Natural killer cell (primary cell): ENCODE results near the gene LRCH3. TPM values are rescaled to one million over a fixed set of nuclear protein-coding genes. Genes with fewer than 3 reads are reported as not detected.

Experiments used
- ATAC-seq, 3 donors: fragments of 150-1000 bp in 2 of 3; fragments of 200-7000 bp in 1 of 3; cut with Tn5 transposase; 1 replicate in 1 of 3; 2 replicates in 2 of 3; pipeline ENCODE4 v1.10.0; 2021; ENCODE audit warnings: mild to moderate bottlenecking in 2 of 3, moderate library complexity in 2 of 3
- DNase-seq, 2 donors: peaks; one replicate each; pipeline versions ENCODE4 v3.0.0 to v3.0.0-alpha.2; 2013 to 2021; ENCODE audit warnings: mixed read lengths in 1 of 2
- H3K27ac ChIP-seq: one replicate; pipeline ENCODE4 v1.5.1; 2013; ENCODE audit warnings: mild to moderate bottlenecking, low read length
- H3K27me3 ChIP-seq: one replicate; pipeline ENCODE4 v1.6.1; 2013; ENCODE audit warnings: low read length; ENCODE audit not compliant: control insufficient read depth, insufficient read depth
- H3K36me3 ChIP-seq: one replicate; pipeline ENCODE4 v1.6.1; 2013; ENCODE audit warnings: low read length; ENCODE audit not compliant: control insufficient read depth, insufficient read depth
- H3K4me1 ChIP-seq: one replicate; pipeline ENCODE4 v1.6.1; 2013; ENCODE audit warnings: low read length; ENCODE audit not compliant: control insufficient read depth, insufficient read depth
- H3K4me3 ChIP-seq: one replicate; pipeline ENCODE4 v1.5.1; 2013; ENCODE audit warnings: low read length
- H3K9me3 ChIP-seq: one replicate; pipeline ENCODE4 v1.6.1; 2013; ENCODE audit warnings: low read length; ENCODE audit not compliant: control insufficient read depth, insufficient read depth
- H3K27ac Mint-ChIP-seq, 2 donors: one replicate each; pipeline ENCODE4 v1.8.0; 2022; ENCODE audit warnings: mild to moderate bottlenecking in 2 of 2, mixed read lengths in 2 of 2, moderate library complexity in 1 of 2
- H3K27me3 Mint-ChIP-seq, 2 donors: one replicate each; pipeline ENCODE4 v1.8.0; 2022; ENCODE audit warnings: low read depth in 2 of 2, mixed read lengths in 2 of 2
- H3K36me3 Mint-ChIP-seq: one replicate; pipeline ENCODE4 v1.8.0; 2022; ENCODE audit warnings: mixed read lengths
- H3K4me1 Mint-ChIP-seq, 2 donors: one replicate each; pipeline ENCODE4 v1.8.0; 2022; ENCODE audit warnings: mixed read lengths in 2 of 2
- H3K4me3 Mint-ChIP-seq: one replicate; pipeline ENCODE4 v1.8.0; 2022; ENCODE audit warnings: mild to moderate bottlenecking, moderate library complexity, mixed read lengths
- H3K9me3 Mint-ChIP-seq, 2 donors: one replicate each; pipeline ENCODE4 v1.8.0; 2022; ENCODE audit warnings: mixed read lengths in 2 of 2
- WGBS: methylation state at CpG from one replicate; pipeline ENCODE4 v1.1.7; 2013; ENCODE audit warnings: missing lambda C conversion rate; ENCODE audit not compliant: insufficient coverage; 5-methylcytosine and 5-hydroxymethylcytosine counted together
- intact Hi-C: fragments of 100-400 bp; cut with micrococcal nuclease; formaldehyde crosslinking; loops from one replicate; pipeline ENCODE4 v1.14.2; 2022
- total RNA-seq, 4 donors: library from RNA; stranded (reverse); fragments of 120-200 nt in 1 of 4; gene quantifications; one replicate each; pipeline versions ENCODE4 v1.2.3 to v1.2.4, GENCODE V29; 2013 to 2022
- TF ChIP-seq, protein P1 (sequence below): fragments of 200-600 bp; IDR thresholded peaks from one replicate; pipeline ENCODE4 v1.8.0; 2022; ENCODE audit warnings: antibody characterized with exemption

Gene LRCH3
- total RNA-seq, 3 donors from 2014 or later (not counting 1 experiment from before 2014, with no cell fraction given) = 68.1 to 90.5 (median 90.3) TPM

DNA sequence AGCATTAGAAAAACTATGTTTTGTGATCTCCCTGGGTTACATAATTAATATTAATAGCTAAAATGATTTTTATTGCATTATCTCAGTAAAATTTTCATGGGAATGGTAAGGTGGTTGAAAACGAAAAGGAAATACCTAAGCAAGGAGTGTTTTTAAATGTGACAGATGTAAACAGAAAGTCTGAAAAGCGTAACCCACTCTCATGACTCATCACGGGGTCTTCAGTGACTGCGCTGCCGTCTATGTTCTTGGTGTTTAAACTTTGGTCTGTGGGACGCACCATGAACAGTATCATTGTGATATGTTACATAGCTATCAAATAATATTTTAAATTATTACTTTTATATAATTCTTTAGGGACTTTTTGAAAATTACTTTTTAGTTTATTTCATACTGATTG is 19.8 kb downstream of the LRCH3 start:
- Histone ChIP-seq H3K9me3 (no peaks in the 10 kb centered on the region), H3K4me3 (no peak overlapping the region), H3K36me3 (peaks cover under 1% of the 10 kb centered on the region), H3K4me1 (no peaks in the 10 kb centered on the region), H3K27ac (no peak overlapping the region), H3K27me3 (no peaks in the 10 kb centered on the region)
- WGBS = 94% methylated on average over 2 of the region's 6 CpGs
- TF ChIP-seq, protein P1, sequence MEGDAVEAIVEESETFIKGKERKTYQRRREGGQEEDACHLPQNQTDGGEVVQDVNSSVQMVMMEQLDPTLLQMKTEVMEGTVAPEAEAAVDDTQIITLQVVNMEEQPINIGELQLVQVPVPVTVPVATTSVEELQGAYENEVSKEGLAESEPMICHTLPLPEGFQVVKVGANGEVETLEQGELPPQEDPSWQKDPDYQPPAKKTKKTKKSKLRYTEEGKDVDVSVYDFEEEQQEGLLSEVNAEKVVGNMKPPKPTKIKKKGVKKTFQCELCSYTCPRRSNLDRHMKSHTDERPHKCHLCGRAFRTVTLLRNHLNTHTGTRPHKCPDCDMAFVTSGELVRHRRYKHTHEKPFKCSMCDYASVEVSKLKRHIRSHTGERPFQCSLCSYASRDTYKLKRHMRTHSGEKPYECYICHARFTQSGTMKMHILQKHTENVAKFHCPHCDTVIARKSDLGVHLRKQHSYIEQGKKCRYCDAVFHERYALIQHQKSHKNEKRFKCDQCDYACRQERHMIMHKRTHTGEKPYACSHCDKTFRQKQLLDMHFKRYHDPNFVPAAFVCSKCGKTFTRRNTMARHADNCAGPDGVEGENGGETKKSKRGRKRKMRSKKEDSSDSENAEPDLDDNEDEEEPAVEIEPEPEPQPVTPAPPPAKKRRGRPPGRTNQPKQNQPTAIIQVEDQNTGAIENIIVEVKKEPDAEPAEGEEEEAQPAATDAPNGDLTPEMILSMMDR = no peak
- no peak overlapping the region for H3K4me3 Mint-ChIP-seq
- peaks cover 35 to 36% of the 10 kb centered on the region in 2 donors for H3K4me1 Mint-ChIP-seq
- DNase-seq (no peak), ATAC-seq (no peak)
- no peaks in the 10 kb centered on the region for H3K9me3 Mint-ChIP-seq
- H3K36me3 Mint-ChIP-seq = no peaks in the 10 kb centered on the region
- H3K27me3 Mint-ChIP-seq = no peaks in the 10 kb centered on the region
- intact Hi-C loops = no loop called here
- H3K27ac Mint-ChIP-seq = no peak overlapping the region

DNA sequence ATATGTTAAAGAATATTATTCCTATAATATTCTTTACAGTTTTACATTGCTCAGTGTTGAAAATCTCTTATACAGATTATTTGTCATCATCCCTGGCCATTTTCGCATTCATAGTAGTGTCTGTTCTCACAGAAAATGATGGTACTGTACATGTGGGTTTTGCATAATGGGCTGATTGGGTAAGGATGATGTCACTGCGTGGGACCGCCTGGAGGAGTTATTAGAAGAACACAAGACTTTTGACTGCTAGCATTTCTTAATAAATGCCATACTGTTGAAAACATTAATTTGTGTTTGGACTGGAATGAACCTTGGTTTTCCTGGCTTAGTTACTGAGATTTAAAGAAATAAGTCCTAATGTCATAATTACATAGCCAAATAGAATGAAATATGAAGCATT is 20.3 kb downstream of the LRCH3 start:
- TF ChIP-seq, protein P1 = no peak
- H3K9me3 Mint-ChIP-seq = no peaks in the 10 kb centered on the region
- intact Hi-C loops = no loop called here
- peaks cover 35 to 36% of the 10 kb centered on the region in 2 donors for H3K4me1 Mint-ChIP-seq
- Histone ChIP-seq H3K36me3 (peaks cover 2% of the 10 kb centered on the region), H3K4me3 (no peak overlapping the region), H3K4me1 (no peaks in the 10 kb centered on the region), H3K27me3 (no peaks in the 10 kb centered on the region), H3K27ac (no peak overlapping the region), H3K9me3 (no peaks in the 10 kb centered on the region)
- no peaks in the 10 kb centered on the region for H3K36me3 Mint-ChIP-seq
- DNase-seq (no peak), ATAC-seq (no peak)
- peak overlapping the region; percentile 8 to 20 for H3K27ac Mint-ChIP-seq
- H3K4me3 Mint-ChIP-seq = no peak overlapping the region
- no peaks in the 10 kb centered on the region for H3K27me3 Mint-ChIP-seq
- WGBS = 95% methylated on average over 2 of the region's 3 CpGs

DNA sequence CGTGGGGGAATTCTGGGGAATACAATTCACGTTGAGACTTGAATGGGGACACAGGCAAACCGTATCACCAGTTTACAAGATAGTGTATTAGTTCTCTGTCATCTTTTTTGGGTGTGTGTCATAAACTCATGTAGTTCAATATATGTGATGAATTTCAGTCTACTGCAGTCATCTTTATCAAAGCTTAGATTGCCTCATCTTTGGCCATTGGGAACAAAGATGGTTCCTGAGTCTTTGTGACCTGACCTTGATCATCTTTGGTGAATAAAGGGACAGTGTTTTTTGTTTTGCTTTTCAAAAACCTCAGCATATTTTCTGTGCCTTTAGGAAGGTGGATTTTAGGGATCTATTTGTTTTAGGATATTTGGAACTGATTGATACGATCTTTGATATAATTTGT is 23.3 kb downstream of the LRCH3 start:
- Histone ChIP-seq H3K27ac (no peak overlapping the region), H3K36me3 (peaks cover 2% of the 10 kb centered on the region), H3K4me1 (no peaks in the 10 kb centered on the region), H3K9me3 (no peaks in the 10 kb centered on the region), H3K27me3 (no peaks in the 10 kb centered on the region), H3K4me3 (no peak overlapping the region)
- Mint-ChIP-seq H3K27ac (peak overlapping the region in 1 of 2 donors; percentile 9), H3K9me3 (no peaks in the 10 kb centered on the region), H3K27me3 (no peaks in the 10 kb centered on the region), H3K4me1 (peaks cover 14% of the 10 kb centered on the region in 2 donors), H3K4me3 (no peak overlapping the region), H3K36me3 (no peaks in the 10 kb centered on the region)
- WGBS = 95% methylated on average over 3 of the region's 4 CpGs
- TF ChIP-seq, protein P1 = no peak
- DNase-seq (no peak), ATAC-seq (no peak)
- intact Hi-C loops = no loop called here
